HG03175 (cell line): ENCODE measurements around the gene DPPA5.
"Not testable (repeated sequence)": the region's sequence is repeated elsewhere in the genome, so short reads cannot be mapped to it uniquely, and the experiment has no call there.

Experiments
- ATAC-seq: cut with Tn5 transposase; IDR thresholded peaks from one replicate; pipeline ENCODE4 v1.9.1; 2021; ENCODE audit warnings: mild to moderate bottlenecking, moderate library complexity; ENCODE audit not compliant: unreplicated experiment

DPPA5 gene

GRCh38 chr6:73364549-73364948, 10.5 kb upstream of the DPPA5 start:
- no peak for ATAC-seq

GRCh38 chr6:73364121-73364520, 10.0 kb upstream of the DPPA5 start:
- no peak for ATAC-seq

- ATAC-seq, result no peak
Observed at GRCh38 chr6:73363537-73363875, 9.4 kb upstream of the DPPA5 start.

DNA sequence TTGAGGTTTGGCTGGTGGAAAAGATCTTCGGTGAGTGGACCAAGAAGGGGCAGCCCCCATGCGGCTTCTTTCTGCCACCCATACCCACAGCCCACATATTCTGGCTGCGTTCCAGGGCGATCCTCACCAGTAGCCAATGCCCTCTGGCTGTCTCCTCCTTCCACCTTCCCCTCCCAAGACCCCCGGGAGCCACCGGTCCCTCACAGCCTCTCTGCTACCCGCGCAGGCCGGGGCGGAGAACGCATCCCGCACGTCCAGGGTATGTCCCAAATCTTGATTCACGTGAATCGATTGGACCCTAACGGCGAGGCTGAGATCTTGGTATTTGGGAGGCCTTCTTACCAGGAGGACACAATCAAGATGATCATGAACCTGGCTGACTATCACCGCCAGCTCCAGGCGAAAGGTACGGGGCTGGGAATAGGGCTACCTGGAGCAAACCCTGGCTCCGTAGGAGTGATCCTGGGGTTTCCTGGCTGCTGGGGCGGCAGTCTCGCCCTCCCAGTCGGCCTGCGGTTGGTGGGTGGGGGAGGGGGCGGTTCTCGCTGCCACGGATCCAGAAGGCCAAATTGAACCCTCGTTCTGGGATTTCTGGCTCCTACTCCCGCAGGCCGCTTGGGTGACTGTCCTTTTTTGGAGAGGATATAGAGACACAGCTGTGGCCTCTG, 8.9 kb upstream of the DPPA5 start:
- ATAC-seq, result no peak

DNA sequence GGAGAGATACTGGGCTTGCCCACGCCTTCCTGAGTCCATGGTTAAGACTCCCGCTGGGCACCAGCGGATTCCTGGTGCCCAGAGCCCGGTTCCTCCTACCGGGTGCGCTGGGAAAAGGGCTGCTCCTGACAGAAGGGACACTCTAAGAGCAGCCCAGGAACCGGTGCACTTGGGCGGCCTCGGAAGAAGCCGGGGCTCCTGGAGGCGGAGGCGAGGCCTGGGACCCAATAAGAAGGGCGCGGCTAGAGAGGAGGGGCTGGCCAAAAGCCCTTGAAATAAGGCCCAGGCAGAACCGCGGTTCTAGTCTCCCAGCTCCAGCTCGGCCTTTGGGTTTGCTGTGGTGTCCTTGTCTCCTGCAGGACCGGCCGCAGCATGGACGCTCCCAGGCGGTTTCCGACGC, 8.3 kb upstream of the DPPA5 start, which contains the start of gene KHDC3L:
KHDC3L (plus strand) TSS at position 301 of the 400 bp plus-strand sequence; CDS start at position 373, 72 bp downstream.
- ATAC-seq, result no peak

- ATAC-seq, result no peak
Observed at GRCh38 chr6:73349311-73349710, 4.8 kb downstream of the DPPA5 start.

- no peak for ATAC-seq
Observed at GRCh38 chr6:73348550-73349204, 5.4 kb downstream of the DPPA5 start.

- ATAC-seq, result no peak
Observed at GRCh38 chr6:73343164-73343563, 10.9 kb downstream of the DPPA5 start.

GRCh38 chr6:73342174-73342573, 11.9 kb downstream of the DPPA5 start:
- no peak for ATAC-seq

GRCh38 chr6:73341335-73341734, 12.7 kb downstream of the DPPA5 start:
- ATAC-seq, result no peak

DNA sequence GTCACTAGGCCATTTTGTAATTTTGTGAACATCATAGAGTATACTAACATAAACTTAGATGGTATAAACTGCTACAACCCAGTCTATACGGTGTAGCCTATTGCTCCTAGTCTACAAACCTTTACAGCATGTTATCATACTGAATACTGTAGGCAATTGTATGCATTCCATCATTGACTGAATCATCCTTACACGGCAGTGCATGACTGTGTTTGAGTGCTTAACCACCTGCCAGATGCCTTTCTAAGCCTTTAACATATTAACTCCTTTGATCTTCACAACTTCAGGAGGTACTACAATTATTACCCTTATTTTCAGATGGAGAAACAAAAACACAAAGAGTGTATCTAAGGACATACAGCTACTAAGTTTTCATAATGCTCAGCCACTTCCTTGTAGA, 14.0 kb downstream of the DPPA5 start:
- no peak for ATAC-seq

- no peak for ATAC-seq
Observed at GRCh38 chr6:73339340-73339739, 14.7 kb downstream of the DPPA5 start.

- peak; percentile 51 for ATAC-seq
Observed at GRCh38 chr6:73329201-73329600, 24.9 kb downstream of the DPPA5 start.

DNA sequence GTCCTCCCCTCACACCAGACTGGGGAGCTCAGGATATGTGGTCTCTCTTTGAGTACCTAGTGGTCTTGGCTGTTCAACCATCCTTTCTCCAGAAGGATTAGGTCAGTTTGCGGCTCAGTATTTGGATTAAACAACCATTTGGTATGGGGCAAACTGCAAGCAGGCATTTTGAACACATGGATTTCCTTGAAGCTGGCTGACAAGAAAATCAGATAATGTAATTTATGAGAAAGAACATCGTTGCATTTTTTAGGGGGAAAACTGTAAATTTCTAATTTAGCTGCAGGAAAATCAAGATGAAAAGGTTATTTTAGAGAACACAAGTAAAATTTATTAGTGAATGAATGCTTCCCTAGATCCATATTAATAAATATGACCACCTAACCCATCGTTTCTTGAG, 25.3 kb downstream of the DPPA5 start:
- no peak for ATAC-seq

- no peak for ATAC-seq
Observed at GRCh38 chr6:73325656-73326055, 28.4 kb downstream of the DPPA5 start.

GRCh38 chr6:73323323-73323722, 30.8 kb downstream of the DPPA5 start:
- ATAC-seq, result no peak

DNA sequence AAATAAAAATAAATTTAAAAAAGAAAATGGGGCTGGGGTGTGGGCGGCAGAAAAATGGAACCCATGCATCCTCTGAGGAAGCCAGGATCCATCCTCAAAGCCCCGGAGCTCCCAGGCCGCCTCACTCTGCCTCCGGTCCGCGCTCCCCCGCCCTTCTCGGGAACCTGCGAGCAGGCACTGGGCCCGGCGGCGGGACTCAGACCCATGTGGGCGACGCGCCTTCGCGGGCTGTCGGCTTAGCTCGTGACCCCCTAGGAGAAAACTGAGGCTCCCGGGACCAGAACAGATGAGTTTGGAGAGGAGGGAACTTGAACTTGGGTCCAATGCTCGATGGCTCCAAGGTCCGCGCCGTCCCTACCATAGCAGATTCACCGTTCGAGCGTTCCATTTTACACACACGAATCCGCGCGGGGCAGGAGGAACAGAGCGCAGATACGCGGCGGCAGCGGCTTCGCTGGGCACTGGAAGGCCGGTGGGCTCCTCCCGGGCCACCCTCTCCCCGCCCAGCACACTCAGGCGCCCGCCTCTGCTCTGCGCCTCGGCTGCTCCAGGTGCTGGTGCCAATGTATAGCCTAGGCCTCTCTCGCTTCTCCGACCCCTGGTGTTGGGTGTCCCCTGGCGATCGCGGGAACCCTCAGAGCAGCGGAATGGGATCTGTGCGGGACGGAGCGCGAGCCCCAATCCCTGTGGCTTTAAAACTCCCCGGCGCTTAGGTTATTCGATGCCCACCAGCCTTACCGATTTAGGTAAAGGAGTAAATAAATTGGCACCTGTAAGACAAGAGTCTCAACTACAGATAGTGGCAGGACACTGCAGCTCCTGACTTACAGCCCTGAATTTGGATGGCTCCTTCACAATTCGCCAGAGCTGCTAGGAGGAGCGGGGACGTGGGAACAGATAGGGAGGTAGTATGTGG, 39.2 kb downstream of the DPPA5 start:
- no peak for ATAC-seq

GRCh38 chr6:73310503-73310845, 43.6 kb downstream of the DPPA5 start:
- ATAC-seq, result not testable (repeated sequence)

GRCh38 chr6:73309785-73310502, 44.1 kb downstream of the DPPA5 start:
- peak; percentile 95 for ATAC-seq

- no peak for ATAC-seq
Observed at GRCh38 chr6:73309535-73309784, 44.6 kb downstream of the DPPA5 start.

GRCh38 chr6:73308712-73309534, 45.2 kb downstream of the DPPA5 start:
- ATAC-seq, result no peak
